Activated T-cell treated with anti-CD3 and anti-CD28 coated beads for 48 hours (primary cell): ENCODE measurements around the gene DARS2.

Experiments used
- DNase-seq: peaks from one replicate; pipeline ENCODE4 v3.0.0-alpha.2; 2020; ENCODE audit warnings: low read depth

The DARS2 gene

DNA sequence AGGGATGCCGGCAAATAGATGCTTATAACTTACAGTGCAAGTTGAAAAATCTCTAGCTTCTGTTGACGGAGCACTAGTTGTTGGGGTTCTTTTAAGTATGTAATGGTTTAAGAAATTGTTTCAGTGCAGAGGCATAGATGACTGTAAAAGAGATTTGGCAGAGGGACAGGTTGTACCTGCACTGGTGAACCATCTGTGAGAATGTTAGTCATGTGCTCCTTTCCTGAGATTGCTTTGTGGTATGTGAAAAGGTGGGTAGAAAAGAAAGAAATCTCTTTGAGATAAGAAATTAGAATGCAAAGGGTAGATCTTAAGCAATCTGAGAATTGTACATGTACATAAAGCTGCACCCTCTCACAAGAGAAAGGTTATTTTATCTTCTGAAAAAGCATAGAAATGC, 63.2 kb downstream of the DARS2 start:
- no peak for DNase-seq

DNA sequence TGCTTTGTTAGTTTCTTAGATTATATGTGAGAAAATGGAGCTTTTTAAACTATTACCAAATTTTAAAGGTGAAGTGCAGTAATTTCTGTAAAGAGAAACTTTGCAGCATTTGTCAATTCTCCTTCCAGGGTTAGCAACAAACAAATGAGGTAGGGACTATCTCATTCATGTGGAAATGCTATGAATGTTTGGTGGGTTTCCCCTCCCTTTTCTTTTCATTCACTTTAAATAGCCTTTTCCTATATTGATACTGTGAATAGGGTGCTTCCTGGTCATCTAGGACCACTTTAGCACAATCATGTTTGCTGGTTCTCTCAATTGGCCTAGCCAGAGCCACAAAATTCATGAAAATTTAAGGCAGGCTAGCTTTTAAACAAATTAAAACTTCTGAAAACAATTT, 64.3 kb downstream of the DARS2 start:
- DNase-seq = no peak

DNA sequence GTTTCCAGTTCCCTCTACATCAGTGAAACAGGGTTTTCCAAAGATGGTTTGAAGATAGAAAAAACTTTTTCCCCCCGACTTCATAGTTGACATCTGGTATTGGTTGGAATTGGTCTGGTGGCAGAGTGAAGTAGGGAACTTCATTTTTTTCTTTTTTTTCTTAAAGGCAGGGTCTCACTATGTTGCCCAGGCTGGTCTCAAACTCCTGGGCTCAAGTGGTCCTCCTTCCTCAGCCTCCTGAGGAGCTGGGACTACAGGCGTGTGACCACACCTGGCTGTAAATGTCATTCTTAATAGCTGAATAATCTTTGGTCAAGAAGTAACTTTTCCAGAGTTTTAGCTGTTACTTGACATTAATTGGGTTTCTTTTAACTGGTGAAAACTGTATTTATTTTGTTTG, 65.4 kb downstream of the DARS2 start:
- no peak for DNase-seq

DNA sequence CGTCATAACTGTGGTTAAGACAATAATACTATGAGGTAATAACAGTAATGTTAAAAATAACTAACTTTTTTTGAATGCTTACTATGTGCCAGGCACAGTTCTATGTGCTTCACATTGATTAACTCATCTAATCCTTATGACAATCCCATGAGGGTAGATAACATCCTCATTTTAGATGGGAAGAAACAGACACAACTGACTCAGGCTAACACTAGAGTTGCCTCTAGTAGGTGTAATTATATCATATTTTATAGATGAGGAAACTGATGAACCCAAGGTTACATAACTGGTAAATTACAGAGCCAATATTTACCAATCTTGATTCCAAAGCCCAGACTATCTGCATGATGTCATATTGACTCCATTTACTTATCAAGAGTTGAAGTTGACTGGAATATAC, 69.1 kb downstream of the DARS2 start:
- DNase-seq = no peak

DNA sequence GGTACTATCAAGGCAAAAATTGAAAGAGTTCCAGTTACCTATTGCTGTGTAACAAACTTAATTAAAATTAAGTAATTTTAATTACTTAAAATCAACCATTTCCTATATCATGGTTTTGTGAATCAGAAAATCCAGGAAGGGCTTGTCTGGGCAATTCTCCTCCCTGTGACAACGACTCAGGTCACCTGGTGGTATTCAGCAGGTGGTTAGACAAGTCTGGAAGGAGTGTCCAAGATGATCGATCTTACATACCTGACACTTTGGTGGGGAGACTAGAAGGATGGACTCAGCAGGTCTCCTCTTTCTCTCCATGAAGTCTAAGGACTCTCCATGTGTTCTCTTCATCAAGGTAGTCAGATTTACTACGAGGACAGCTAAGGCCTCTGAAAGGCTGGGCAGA, 69.7 kb downstream of the DARS2 start:
- no peak for DNase-seq

DNA sequence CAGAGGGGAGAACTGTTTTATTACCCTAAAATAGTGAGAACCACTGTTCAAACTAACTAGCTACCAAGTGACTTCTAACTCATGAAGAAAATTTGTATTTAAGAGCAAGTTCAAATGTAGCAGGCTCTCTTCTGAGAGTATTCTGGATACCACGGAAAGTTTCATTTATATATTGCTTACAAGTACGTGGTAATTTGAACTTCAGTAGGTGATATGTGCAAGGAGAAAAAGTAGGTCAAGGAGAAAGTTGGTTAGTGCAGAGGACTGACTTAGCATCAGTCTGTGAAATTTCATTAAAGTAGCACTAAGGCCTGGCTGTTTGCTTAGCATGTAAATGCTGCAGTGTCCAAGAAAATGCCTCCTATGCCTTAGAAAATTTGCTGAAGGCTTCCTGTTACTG, 76.0 kb downstream of the DARS2 start:
- no peak for DNase-seq

DNA sequence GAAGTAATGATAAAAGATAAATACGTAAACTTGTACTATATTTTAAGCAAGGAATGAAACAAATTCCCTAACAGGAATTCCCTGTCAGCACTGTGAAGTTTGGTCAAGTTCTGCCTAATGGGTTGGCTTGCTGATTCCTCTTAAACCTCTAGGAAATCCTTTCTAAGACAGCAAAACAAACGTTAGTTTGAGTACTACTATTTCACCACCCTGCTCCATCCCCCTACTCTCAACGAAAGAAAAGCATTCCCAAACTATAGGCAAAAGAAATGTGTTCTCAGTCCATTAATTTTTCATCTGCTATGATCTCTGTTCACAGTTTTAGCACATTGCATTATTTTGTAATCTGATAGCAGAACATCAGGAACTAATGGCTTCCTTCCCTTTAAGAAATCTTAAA, 76.5 kb downstream of the DARS2 start:
- DNase-seq = no peak

DNA sequence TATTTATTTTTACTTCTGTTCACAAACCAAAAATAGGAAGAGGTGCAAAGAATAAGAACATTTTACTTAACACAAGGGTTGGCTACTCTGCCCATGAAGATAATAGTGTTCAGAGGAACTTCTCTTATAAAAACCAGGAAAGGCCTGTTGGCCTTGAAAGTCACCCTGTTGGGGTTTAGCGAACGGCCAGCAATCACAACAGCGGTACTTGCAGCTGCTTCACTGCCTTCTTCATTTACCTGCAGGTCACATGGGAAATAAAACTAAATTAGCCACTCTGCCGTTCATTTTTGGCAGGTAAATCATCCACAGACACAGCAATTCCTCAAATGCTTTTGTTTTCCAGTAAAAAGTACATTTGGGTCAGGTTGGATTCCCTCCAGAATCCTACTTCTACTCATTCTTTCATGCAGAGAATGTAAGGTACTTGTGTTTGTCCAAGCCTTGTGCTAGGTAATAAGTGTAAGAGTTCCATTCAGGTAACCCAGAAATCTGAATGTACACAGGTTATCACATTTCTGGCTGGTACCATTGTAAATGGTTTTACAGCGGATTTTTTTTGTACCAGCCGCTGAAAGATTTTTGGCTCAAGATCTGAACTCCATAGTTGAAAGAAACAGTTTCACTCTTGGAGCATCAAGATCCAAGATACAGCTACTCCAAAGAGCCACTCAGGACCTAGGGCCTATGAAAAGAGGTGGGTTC, 79.5 kb downstream of the DARS2 start:
- no peak for DNase-seq
